Measurements from ENCODE around the gene DAPK1.

The DAPK1 gene

GRCh38 chr9:87610200-87611155 is 112.8 kb downstream of the DAPK1 start:
- Histone ChIP-seq H3K36me3 (peaks cover 0 to 6% (median 0%) of the 10 kb centered on the region in 3 donors), H3K27ac (no peak overlapping the region), H3K9me3 (no peaks in the 10 kb centered on the region), H3K4me3 (no peak overlapping the region), H3K4me1 (peaks cover 0 to 4% (median 2%) of the 10 kb centered on the region in 4 donors), H3K27me3 (no peaks in the 10 kb centered on the region)
- no peak for DNase-seq
- TF ChIP-seq CTCF (IDR thresholded peaks at IDR 0.05) = no peak
- intact Hi-C loops (cut with DNase I; ENCODE audit: low total_unique reads) = no loop called here

- no peak for DNase-seq
- Histone ChIP-seq H3K27ac (no peak overlapping the region), H3K4me3 (no peak overlapping the region), H3K9me3 (no peaks in the 10 kb centered on the region), H3K4me1 (peaks cover 0 to 4% (median 2%) of the 10 kb centered on the region in 4 donors), H3K36me3 (no peaks in the 10 kb centered on the region), H3K27me3 (no peaks in the 10 kb centered on the region)
- TF ChIP-seq CTCF (IDR thresholded peaks at IDR 0.05) = no peak
- intact Hi-C loops (cut with DNase I; ENCODE audit: low total_unique reads) = no loop called here
Observed at GRCh38 chr9:87611776-87612175, 114.1 kb downstream of the DAPK1 start.

DNA sequence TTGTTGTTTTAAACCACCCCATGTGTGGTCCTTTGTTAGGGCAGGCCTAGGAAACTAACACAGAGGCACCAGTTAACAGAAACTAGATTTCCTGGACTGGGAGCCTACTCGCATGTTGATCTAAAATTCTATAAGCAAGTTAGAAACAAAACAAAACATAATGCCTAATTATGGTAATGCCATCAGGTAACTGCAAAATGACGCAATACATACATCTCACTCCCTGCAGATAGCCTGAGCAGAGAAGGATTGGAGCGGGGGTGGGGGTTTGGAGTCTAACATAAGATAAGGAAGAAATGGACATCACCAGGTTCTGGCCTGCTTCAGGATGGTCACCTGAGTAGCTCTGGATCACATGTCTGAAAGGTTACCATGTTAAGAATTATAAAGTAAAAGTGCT is 114.9 kb downstream of the DAPK1 start:
- H3K36me3 ChIP-seq = no peaks in the 10 kb centered on the region
- no peak for TF ChIP-seq CTCF (IDR thresholded peaks at IDR 0.05)
- peaks cover 0 to 3% (median 0%) of the 10 kb centered on the region in 4 donors for H3K4me1 ChIP-seq
- DNase-seq = no peak
- no peaks in the 10 kb centered on the region for H3K9me3 ChIP-seq
- H3K27me3 ChIP-seq = no peaks in the 10 kb centered on the region
- intact Hi-C loops (cut with DNase I; ENCODE audit: low total_unique reads) = no loop called here
- H3K4me3 ChIP-seq = no peak overlapping the region
- H3K27ac ChIP-seq = no peak overlapping the region

- no peak for DNase-seq
- no peaks in the 10 kb centered on the region for H3K27me3 ChIP-seq
- no peak overlapping the region for H3K27ac ChIP-seq
- H3K4me1 ChIP-seq = peaks cover 0 to 3% (median 0%) of the 10 kb centered on the region in 4 donors
- H3K4me3 ChIP-seq = no peak overlapping the region
- peaks cover 0 to 1% (median 0%) of the 10 kb centered on the region in 3 donors for H3K9me3 ChIP-seq
- intact Hi-C loops (cut with DNase I; ENCODE audit: low total_unique reads) = no loop called here
- no peaks in the 10 kb centered on the region for H3K36me3 ChIP-seq
- TF ChIP-seq CTCF (IDR thresholded peaks at IDR 0.05) = no peak
Observed at GRCh38 chr9:87613265-87614111, 115.8 kb downstream of the DAPK1 start.

GRCh38 chr9:87614397-87614796 is 116.7 kb downstream of the DAPK1 start:
- Histone ChIP-seq H3K4me1 (peaks cover 0 to 3% (median 0%) of the 10 kb centered on the region in 4 donors), H3K9me3 (peaks cover 0 to 7% (median 0%) of the 10 kb centered on the region in 3 donors), H3K27ac (no peak overlapping the region), H3K36me3 (peaks cover 0 to 6% (median 0%) of the 10 kb centered on the region in 3 donors), H3K27me3 (no peaks in the 10 kb centered on the region), H3K4me3 (no peak overlapping the region)
- no peak for TF ChIP-seq CTCF (IDR thresholded peaks at IDR 0.05)
- DNase-seq = no peak
- intact Hi-C loops (cut with DNase I; ENCODE audit: low total_unique reads) = no loop called here

All from tibial artery (tissue), 4 donors.